ENCODE measurements around the gene TMEM245.

The TMEM245 gene

DNA sequence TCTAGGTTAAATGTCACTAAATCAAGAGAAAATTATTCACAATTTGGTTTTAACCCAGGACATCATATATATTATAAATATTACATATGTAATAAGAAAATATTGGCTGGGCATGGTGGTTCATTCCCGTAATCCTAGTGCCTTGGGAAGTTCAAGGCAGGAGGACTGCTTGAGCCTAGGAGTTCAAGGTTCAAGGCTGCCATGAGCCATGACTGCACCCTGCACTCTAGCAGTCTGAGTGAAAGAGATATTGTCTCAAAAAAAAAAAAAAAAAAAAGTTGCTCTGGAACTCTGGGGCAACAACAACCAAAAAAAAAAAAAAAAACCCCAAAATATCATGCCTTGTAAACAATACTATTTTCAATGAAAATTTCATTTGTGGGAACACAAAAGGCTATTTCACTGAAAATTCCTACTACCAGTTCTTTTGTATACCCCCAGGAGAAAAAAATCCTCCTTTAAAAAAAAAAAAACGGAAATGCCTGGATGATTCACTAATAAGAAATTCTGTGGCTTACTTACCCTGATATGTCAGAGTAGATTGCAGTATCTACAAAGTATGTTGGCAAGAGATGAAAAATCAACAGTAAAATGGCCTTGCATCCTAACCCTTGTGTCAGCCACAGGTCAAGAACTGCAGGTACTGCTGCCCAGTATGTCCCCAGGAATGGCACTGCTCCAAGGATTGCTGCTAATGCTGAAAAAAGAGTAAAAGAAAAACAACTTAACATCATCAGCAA is 83.9 kb downstream of the TMEM245 start:
- H3K4me3 ChIP-seq, result no peak overlapping the region
- no peaks in the 10 kb centered on the region for H3K27me3 ChIP-seq (ENCODE audit: low read depth)
- in situ Hi-C loops (cut with MboI; ENCODE audit: low sequenced_read_pairs), result no loop called here
- DNase-seq (ENCODE audit: low spot score in 2 of 2), result no peak
- H3K36me3 ChIP-seq (replicated peaks), result peaks cover 63% of the 10 kb centered on the region
- H3K4me1 ChIP-seq, result no peaks in the 10 kb centered on the region; the same call in 1 of the 2 replicates
- no peaks in the 10 kb centered on the region for H3K9me3 ChIP-seq

DNA sequence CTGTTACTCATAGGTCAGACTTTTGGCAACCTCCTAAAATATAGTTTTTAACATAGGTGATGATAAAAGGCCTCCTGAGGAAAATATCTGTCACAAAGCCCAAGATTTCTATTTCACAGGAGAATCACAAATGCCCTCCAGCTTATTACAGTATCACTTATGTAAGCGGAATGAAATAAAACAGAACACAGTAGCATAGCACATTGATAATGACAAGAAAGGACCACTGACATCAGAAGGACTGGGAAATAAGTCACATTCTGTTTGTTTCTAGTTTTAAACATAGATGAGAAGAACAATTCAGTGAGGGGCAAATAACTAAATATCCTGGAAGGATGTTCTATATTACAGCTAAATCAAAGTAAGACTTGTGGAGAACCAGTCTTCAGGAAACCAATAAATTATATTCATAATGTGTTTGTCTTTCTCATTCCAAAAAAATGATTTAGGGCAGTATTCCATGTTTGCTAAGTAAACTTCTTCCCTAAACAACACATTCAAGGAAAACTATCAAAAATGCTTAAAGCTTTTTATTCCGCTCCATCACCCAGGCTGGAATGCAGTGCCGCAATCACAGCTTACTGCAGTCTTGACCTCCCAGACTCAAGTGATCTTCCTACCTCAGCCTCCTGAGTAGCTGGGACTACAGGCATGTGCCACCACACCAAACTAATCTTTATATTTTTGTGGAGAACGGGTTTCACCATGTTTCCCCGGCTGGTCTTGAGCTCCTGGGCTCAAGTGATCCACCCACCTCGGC is 85.6 kb downstream of the TMEM245 start:
- in situ Hi-C loops (cut with MboI; ENCODE audit: low sequenced_read_pairs), result no loop called here
- no peaks in the 10 kb centered on the region; the same call in 1 of the 2 replicates for H3K4me1 ChIP-seq
- no peaks in the 10 kb centered on the region for H3K9me3 ChIP-seq
- peaks cover 63% of the 10 kb centered on the region for H3K36me3 ChIP-seq (replicated peaks)
- H3K27me3 ChIP-seq (ENCODE audit: low read depth), result no peaks in the 10 kb centered on the region
- H3K4me3 ChIP-seq, result no peak overlapping the region
- DNase-seq (ENCODE audit: low spot score in 2 of 2), result no peak

DNA sequence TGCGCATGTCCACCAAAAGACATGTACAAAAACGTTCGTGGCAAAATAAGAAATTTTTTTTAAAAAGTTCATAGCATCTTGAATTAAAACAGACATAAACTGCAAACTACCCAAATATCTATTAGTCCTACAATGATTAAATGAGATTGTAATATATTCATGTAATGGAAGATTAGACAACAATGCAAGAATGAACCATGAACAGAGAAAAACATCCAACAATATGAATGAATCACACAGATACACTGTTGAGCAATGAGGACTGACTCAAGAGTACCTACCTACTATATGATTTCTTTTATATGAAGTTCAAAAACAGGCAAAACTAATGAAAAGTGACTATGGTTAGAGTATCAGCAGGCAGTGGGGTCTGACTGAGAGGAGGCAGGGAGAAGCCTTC is 88.5 kb downstream of the TMEM245 start:
- H3K36me3 ChIP-seq (replicated peaks), result peaks cover 43% of the 10 kb centered on the region
- in situ Hi-C loops (cut with MboI; ENCODE audit: low sequenced_read_pairs), result no loop called here
- H3K9me3 ChIP-seq, result no peaks in the 10 kb centered on the region

DNA sequence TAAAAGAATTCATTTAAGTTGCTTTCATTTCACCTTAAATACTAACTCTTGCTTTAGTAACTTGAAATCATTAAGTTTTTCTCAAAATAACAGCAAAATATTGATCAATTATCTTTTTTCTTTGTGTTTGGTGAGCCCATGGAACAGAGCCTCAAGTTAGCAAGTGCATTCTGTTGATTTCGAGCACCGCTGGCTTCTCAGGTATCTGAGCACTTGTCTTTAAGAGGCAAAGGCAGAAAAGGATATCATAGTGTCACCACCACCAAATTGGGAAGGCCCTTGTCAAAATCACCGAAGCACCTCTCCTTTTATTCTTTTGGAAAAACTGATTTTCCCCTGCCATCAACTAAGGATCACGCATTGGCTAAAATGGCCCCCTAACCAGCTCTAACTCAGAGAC is 89.3 kb downstream of the TMEM245 start:
- Histone ChIP-seq H3K4me1 (peaks cover 9% of the 10 kb centered on the region), H3K4me3 (no peak overlapping the region), H3K36me3 (replicated peaks) (peaks cover 35% of the 10 kb centered on the region), H3K27me3 (ENCODE audit: low read depth) (no peaks in the 10 kb centered on the region), H3K9me3 (no peaks in the 10 kb centered on the region)
- in situ Hi-C loops (cut with MboI; ENCODE audit: low sequenced_read_pairs), result no loop called here
- DNase-seq (ENCODE audit: low spot score in 2 of 2), result no peak

More for the DNA sequence above, 88.5 kb downstream of the TMEM245 start:
- Histone ChIP-seq H3K4me3 (no peak overlapping the region), H3K27me3 (ENCODE audit: low read depth) (no peaks in the 10 kb centered on the region), H3K4me1 (peaks cover 3% of the 10 kb centered on the region)
- DNase-seq (ENCODE audit: low spot score in 2 of 2), result no peak

DNA sequence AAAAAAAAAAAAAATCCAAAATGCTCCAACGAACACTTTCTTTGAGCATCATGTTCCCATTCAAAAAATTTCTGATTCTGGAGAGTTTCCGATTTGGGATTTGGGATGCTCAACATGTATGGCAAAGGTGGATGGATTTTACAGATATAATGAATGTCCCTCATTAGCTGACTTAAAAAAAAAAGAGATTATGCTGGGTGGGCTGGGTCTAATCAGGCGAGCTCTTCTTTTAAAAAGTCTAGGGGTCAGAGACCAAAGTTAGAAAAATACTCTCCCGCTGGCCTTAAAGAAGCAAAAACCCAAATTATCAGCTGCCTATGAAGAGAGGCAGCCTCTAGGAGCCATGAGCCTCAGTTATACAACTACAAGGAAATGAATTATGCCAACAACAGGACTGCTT is 91.3 kb downstream of the TMEM245 start:
- Histone ChIP-seq H3K9me3 (no peaks in the 10 kb centered on the region), H3K4me1 (peaks cover 18% of the 10 kb centered on the region), H3K4me3 (no peak overlapping the region), H3K27me3 (ENCODE audit: low read depth) (no peaks in the 10 kb centered on the region), H3K36me3 (replicated peaks) (peaks cover 21% of the 10 kb centered on the region)
- DNase-seq (ENCODE audit: low spot score in 2 of 2), result no peak
- in situ Hi-C loops (cut with MboI; ENCODE audit: low sequenced_read_pairs), result no loop called here

DNA sequence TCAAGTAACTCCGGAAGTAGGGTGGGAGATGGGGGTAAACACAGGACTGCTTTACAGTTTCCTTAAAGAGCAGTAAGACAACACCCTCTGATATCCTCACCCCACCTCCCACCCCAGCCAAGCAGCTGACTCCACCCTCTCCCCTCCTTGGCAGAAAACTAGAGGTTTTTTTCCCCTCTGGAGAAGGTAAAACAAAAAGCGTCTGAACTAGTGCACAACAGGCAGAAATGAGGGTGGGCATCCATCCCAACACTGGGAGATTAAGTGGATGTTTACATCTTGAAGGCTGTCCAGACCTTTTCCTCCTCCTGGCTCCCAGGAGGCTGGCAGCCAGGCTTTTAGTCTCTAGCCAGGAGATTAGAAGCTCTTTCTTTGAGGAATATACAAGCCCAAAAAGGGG is 92.6 kb downstream of the TMEM245 start:
- in situ Hi-C loops (cut with MboI; ENCODE audit: low sequenced_read_pairs), result no loop called here
- no peak for DNase-seq (ENCODE audit: low spot score in 2 of 2)
- H3K4me3 ChIP-seq, result no peak overlapping the region
- peaks cover 29% of the 10 kb centered on the region for H3K4me1 ChIP-seq
- peaks cover 15% of the 10 kb centered on the region for H3K36me3 ChIP-seq (replicated peaks)
- H3K27me3 ChIP-seq (ENCODE audit: low read depth), result no peaks in the 10 kb centered on the region
- no peaks in the 10 kb centered on the region for H3K9me3 ChIP-seq

DNA sequence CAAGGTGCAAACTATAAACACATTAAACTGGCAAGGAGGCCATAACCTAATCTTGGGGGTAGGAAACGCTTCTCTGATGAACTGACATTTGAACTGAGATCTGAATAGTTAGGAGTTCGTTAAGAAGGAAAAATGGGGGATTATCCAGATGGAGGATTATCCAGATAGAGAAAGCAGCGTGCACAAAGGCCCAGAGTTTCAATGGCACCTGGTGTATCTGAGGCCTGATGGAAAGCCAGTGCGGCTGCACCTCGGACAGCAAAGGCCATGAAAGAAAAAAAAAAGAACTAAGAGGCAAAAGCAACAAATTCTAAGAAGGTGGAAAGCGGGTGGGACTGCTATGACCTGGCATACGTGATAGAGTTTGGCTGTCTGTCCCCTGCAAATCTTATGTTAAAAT is 93.4 kb downstream of the TMEM245 start:
- H3K4me3 ChIP-seq, result no peak overlapping the region
- no peaks in the 10 kb centered on the region for H3K27me3 ChIP-seq (ENCODE audit: low read depth)
- no peaks in the 10 kb centered on the region for H3K9me3 ChIP-seq
- H3K4me1 ChIP-seq, result peaks cover 29% of the 10 kb centered on the region
- peak in 1 of 2 experiments; percentile 44 for DNase-seq (ENCODE audit: low spot score in 2 of 2)
- in situ Hi-C loops (cut with MboI; ENCODE audit: low sequenced_read_pairs), result no loop called here
- peaks cover 8% of the 10 kb centered on the region; the same call in 1 of the 2 replicates for H3K36me3 ChIP-seq (replicated peaks)

DNA sequence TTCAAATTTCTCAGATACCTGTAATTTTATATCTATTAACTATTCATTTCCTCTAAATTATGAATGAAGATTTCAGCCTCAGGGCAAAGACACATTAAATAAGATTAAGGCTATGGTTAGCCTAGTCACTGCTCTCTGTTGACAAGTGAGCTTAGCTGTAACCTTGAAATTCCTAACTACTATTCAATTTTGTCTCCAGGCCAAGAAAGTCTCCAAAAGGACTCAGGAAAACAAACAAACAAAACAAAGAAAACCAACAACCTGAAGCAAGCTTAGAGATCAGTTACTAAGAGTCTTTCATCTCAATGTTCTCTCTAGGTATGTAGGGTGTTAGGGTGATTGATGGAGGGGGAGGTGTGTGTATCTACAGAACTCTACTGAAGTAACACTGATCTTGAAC is 96.9 kb downstream of the TMEM245 start:
- peak; percentile 23 to 89 for DNase-seq (ENCODE audit: low spot score in 2 of 2)
- H3K4me1 ChIP-seq, result peaks cover 29% of the 10 kb centered on the region
- peaks cover 4% of the 10 kb centered on the region; the same call in 1 of the 2 replicates for H3K36me3 ChIP-seq (replicated peaks)

DNA sequence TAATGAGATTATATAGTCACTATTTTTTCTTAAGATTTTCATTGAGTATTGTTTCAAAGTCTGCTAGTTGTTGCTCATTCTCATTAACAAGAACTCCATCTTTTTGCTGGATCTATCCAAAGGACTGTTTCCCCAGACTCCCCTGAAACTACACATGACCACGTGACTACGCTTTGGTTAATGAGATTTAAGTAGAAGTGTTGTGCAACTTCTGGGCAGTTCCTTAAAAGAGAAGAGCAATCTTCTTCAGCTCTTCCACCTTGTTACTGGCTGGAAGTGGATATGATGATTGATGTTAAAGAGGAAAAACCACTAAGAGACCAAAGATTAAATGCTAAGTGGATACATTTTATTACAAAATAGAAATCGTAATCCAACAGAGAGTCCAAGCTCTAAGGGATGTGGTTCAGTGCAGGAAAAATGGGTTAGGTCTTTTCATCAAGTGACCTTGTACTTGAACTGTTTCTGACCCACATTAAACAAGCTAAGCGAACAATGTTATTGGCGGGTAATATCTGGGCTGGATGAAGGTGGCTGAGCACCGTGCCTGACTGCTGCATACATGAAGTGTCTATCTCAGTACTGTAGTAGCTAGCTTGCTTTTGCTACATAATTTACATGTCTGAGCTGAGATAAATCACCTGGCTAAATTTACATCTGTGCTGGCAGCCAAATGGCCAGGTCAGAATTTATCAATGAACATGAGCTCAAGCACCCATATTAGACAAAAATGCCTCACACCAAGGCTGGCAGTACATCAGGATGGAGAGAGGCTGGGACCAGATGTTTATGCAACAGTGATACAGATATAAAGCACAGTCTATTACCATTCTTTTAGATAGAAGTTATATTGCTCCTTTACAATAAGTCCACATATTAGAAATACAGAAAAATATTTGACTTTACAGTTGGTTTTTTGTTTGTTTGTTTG is 98.9 kb downstream of the TMEM245 start:
- DNase-seq (ENCODE audit: low spot score in 2 of 2), result no peak
- Histone ChIP-seq H3K36me3 (replicated peaks) (peaks cover 7% of the 10 kb centered on the region; the same call in 1 of the 2 replicates), H3K4me3 (no peak overlapping the region), H3K4me1 (peaks cover 23% of the 10 kb centered on the region), H3K27me3 (ENCODE audit: low read depth) (no peaks in the 10 kb centered on the region), H3K9me3 (no peaks in the 10 kb centered on the region)
- in situ Hi-C loops (cut with MboI; ENCODE audit: low sequenced_read_pairs), result no loop called here

More for the DNA sequence above, 96.9 kb downstream of the TMEM245 start:
- in situ Hi-C loops (cut with MboI; ENCODE audit: low sequenced_read_pairs), result no loop called here
- H3K4me3 ChIP-seq, result no peak overlapping the region
- H3K9me3 ChIP-seq, result no peaks in the 10 kb centered on the region
- no peaks in the 10 kb centered on the region for H3K27me3 ChIP-seq (ENCODE audit: low read depth)

DNA sequence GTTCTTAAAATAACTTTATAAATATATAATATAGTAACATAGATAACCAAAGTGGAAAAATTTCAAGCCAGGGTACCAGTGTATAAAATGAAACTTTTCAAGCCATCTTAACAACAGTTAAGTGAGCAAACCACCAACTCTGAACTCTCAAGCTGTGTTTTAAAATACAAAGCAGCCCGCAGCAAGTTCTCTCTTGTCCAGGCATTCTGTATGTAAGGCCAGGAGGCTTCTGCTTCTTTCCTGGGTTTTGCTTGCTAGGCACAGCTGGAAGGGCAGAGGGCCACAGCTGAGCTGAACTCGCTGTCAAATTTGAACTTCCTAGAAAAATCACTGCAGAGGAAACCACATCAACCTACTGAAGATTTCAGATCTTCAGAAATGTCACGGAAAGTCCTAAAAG is 99.6 kb downstream of the TMEM245 start:
- in situ Hi-C loops (cut with MboI; ENCODE audit: low sequenced_read_pairs), result no loop called here
- Histone ChIP-seq H3K9me3 (no peaks in the 10 kb centered on the region), H3K4me1 (peaks cover 20% of the 10 kb centered on the region), H3K4me3 (no peak overlapping the region), H3K36me3 (replicated peaks) (peaks cover 7% of the 10 kb centered on the region; the same call in 1 of the 2 replicates), H3K27me3 (ENCODE audit: low read depth) (no peaks in the 10 kb centered on the region)
- DNase-seq (ENCODE audit: low spot score in 2 of 2), result no peak

DNA sequence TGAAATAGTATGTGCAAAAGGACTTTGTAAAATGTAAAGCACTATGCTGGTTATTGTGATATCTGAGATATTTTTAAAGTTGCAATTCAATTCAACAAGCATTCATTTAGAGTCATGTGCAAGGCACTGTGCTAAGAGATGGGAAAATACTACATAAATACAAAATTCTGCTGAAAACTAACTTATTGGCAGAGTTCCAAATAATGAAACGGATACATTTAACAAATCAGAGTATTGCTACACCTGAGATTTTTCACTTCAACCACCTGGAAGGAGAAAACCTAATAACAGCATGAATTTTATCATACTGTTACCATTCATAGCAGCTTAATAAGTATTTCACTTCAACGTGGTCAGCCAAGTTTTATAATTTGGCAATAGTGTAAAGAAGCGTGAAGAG is 100.3 kb downstream of the TMEM245 start:
- Histone ChIP-seq H3K4me3 (no peak overlapping the region), H3K9me3 (no peaks in the 10 kb centered on the region), H3K27me3 (ENCODE audit: low read depth) (no peaks in the 10 kb centered on the region), H3K36me3 (replicated peaks) (peaks cover 6% of the 10 kb centered on the region; the same call in 1 of the 2 replicates), H3K4me1 (peaks cover 20% of the 10 kb centered on the region)
- in situ Hi-C loops (cut with MboI; ENCODE audit: low sequenced_read_pairs), result no loop called here
- no peak for DNase-seq (ENCODE audit: low spot score in 2 of 2)

DNA sequence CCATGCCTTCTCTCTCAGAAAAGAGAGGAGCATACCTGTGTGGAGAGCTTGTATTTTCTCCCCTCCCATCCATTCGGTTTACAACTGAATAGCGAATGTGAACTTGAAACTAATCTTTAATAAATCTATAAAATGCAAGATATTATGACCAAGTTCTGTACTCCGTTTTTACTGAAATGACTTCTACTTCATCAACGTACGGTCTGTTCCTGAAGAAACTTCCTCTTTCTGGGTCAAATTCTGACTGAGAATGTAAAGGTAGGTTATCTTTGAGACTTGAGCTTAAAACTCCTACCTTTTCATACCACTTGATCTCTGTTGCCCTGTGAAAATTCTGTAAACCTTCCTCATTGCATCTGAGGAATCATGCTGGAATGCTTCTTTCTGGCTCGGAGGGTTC is 102.3 kb downstream of the TMEM245 start:
- Histone ChIP-seq H3K9me3 (no peaks in the 10 kb centered on the region), H3K4me1 (peaks cover 9% of the 10 kb centered on the region), H3K27me3 (ENCODE audit: low read depth) (no peaks in the 10 kb centered on the region), H3K36me3 (replicated peaks) (peaks cover 3% of the 10 kb centered on the region; the same call in 1 of the 2 replicates), H3K4me3 (no peak overlapping the region)
- in situ Hi-C loops (cut with MboI; ENCODE audit: low sequenced_read_pairs), result no loop called here
- DNase-seq (ENCODE audit: low spot score in 2 of 2), result no peak

DNA sequence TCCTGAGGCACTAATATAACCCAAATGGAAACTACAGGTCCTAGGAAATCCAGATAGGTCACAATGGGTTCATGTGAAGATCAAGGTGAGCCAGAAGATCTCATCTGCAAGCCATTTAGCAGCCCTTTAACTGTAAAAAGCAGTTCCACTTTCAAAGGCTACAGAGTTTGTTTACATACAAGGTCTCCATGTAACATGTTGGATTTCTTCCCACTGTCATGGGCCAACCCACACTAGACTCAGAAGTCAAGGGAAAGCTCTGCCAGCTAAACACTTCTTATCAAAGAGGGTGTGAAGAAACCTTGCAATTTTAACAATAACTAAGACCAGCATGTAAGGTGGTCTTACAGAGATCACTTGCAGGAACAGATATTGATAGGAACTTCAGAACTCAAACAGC is 102.7 kb downstream of the TMEM245 start:
- Histone ChIP-seq H3K9me3 (no peaks in the 10 kb centered on the region), H3K4me3 (no peak overlapping the region), H3K27me3 (ENCODE audit: low read depth) (no peaks in the 10 kb centered on the region), H3K4me1 (peaks cover 5% of the 10 kb centered on the region), H3K36me3 (replicated peaks) (peaks cover 3% of the 10 kb centered on the region; the same call in 1 of the 2 replicates)
- no peak for DNase-seq (ENCODE audit: low spot score in 2 of 2)
- in situ Hi-C loops (cut with MboI; ENCODE audit: low sequenced_read_pairs), result no loop called here
